Esophagus squamous epithelium (tissue), 5 donors: ENCODE results near the gene IMMP2L. TPM values are rescaled to one million over a fixed set of nuclear protein-coding genes. Genes with fewer than 3 reads are reported as not detected.
"Not testable (repeated sequence)": the region's sequence is repeated elsewhere in the genome, so short reads cannot be mapped to it uniquely, and the experiment has no call there.

Source experiments
- DNase-seq: peaks from one replicate; lab custom pipeline; 2025; lab: John Stamatoyannopoulos, UW
- H3K27ac ChIP-seq, 4 donors: fragments of 200-600 bp; sonication (generic); one replicate each; pipeline ENCODE4 v1.5.1; 2016 to 2019; ENCODE audit warnings: mild to moderate bottlenecking in 1 of 4
- H3K27me3 ChIP-seq, 4 donors: fragments of 200-600 bp; sonication (generic); 1 replicate in 3 of 4; 2 replicates in 1 of 4; pipeline versions ENCODE4 v1.5.1 to v1.6.0; 2017 to 2021; ENCODE audit warnings: antibody characterized with exemption in 1 of 4
- H3K36me3 ChIP-seq, 3 donors: fragments of 200-600 bp; sonication (generic); one replicate each; pipeline ENCODE4 v1.5.1; 2016 to 2019
- H3K4me1 ChIP-seq, 3 donors: fragments of 200-600 bp; sonication (generic); one replicate each; pipeline ENCODE4 v1.5.1; 2017 to 2019
- H3K4me3 ChIP-seq, 4 donors: fragments of 200-600 bp; sonication (generic); 1 replicate in 3 of 4; 2 replicates in 1 of 4; pipeline ENCODE4 v1.5.1; 2016 to 2019; ENCODE audit warnings: mild to moderate bottlenecking in 2 of 4, moderate library complexity in 1 of 4
- H3K9me3 ChIP-seq, 3 donors: fragments of 200-600 bp; sonication (generic); one replicate each; pipeline ENCODE4 v1.5.1; 2016 to 2019
- POLR2A ChIP-seq, 4 donors: fragments of 450-650 bp; IDR thresholded peaks; one replicate each; pipeline ENCODE4 v1.6.1; 2017; ENCODE audit warnings: antibody characterized with exemption in 4 of 4, mild to moderate bottlenecking in 4 of 4, moderate library complexity in 3 of 4
- WGBS, 2 donors: methylation state at CpG; one replicate each; pipeline ENCODE4 v1.1.5; 2018; 5-methylcytosine and 5-hydroxymethylcytosine counted together
- intact Hi-C: fragments of 100-400 bp; cut with DNase I; formaldehyde crosslinking; loops from one replicate; pipeline ENCODE4 v1.15.0; 2022
- total RNA-seq, 4 donors: library from RNA; depleted of rRNA; stranded (reverse); fragments of >200 nt; gene quantifications; one replicate each; pipeline ENCODE4 v1.1.0, GENCODE V29; 2016
- TF ChIP-seq, protein P1 (sequence below), 6 experiments: fragments of 450-650 bp in 4 of 6; fragments of 200-600 bp in 2 of 6; sonication (generic) in 2 of 6; IDR thresholded peaks; one replicate each; pipeline ENCODE4 v1.5.1; 2016 to 2019; ENCODE audit warnings: antibody characterized with exemption in 6 of 6, mild to moderate bottlenecking in 4 of 6, moderate library complexity in 4 of 6
- donor health status: DM: yes; HTN: yes; CAD: no.

The IMMP2L gene
- total RNA-seq, 4 donors from 2014 or later = 1.6 to 21.7 (median 5.4) TPM

- Histone ChIP-seq H3K36me3 (no peaks in the 10 kb centered on the region), H3K27me3 (no peaks in the 10 kb centered on the region), H3K4me3 (no peak overlapping the region), H3K27ac (no peak overlapping the region), H3K4me1 (peaks cover 0 to 7% (median 0%) of the 10 kb centered on the region in 3 donors), H3K9me3 (no peaks in the 10 kb centered on the region)
- intact Hi-C loops = no loop called here
- no peak for TF ChIP-seq POLR2A (IDR thresholded peaks at IDR 0.05)
- TF ChIP-seq, protein P1, sequence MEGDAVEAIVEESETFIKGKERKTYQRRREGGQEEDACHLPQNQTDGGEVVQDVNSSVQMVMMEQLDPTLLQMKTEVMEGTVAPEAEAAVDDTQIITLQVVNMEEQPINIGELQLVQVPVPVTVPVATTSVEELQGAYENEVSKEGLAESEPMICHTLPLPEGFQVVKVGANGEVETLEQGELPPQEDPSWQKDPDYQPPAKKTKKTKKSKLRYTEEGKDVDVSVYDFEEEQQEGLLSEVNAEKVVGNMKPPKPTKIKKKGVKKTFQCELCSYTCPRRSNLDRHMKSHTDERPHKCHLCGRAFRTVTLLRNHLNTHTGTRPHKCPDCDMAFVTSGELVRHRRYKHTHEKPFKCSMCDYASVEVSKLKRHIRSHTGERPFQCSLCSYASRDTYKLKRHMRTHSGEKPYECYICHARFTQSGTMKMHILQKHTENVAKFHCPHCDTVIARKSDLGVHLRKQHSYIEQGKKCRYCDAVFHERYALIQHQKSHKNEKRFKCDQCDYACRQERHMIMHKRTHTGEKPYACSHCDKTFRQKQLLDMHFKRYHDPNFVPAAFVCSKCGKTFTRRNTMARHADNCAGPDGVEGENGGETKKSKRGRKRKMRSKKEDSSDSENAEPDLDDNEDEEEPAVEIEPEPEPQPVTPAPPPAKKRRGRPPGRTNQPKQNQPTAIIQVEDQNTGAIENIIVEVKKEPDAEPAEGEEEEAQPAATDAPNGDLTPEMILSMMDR (IDR thresholded peaks at IDR 0.05) = no peak
- 76 to 83% methylated on average over 4 of the region's 4 CpGs for WGBS, 2 donors
- DNase-seq = no peak
Measured at GRCh38 chr7:111294494-111294893, 267.8 kb downstream of the IMMP2L start.

DNA sequence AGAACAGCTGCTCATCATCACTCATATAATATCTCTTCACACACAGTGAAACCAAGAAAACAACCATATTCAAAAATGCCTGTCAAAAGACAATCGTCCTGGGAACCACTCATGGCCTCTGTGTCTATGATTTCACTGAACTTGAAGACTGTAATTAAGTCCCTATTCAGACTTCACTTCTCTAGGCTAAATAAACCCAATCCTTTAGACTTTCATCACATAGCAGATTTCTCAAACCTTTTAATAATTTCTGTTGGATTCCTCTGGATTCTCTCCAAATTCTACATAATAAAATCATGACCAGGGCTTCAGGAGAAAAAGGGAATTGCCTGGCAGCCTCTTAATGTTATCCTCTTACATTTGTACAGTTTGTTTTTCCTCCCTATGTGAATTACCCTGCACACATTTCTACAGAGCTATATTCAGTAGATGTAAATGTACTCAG lies 270.2 kb downstream of the IMMP2L start:
- Histone ChIP-seq H3K9me3 (no peaks in the 10 kb centered on the region), H3K36me3 (no peaks in the 10 kb centered on the region), H3K27ac (no peak overlapping the region), H3K4me3 (no peak overlapping the region), H3K4me1 (peaks cover 0 to 7% (median 0%) of the 10 kb centered on the region in 3 donors), H3K27me3 (no peaks in the 10 kb centered on the region)
- DNase-seq = no peak
- TF ChIP-seq, protein P1 (IDR thresholded peaks at IDR 0.05) = no peak
- TF ChIP-seq POLR2A (IDR thresholded peaks at IDR 0.05) = no peak
- 61 to 71% methylated on average over 1 of the region's 1 CpG for WGBS, 2 donors
- intact Hi-C loops = no loop called here

GRCh38 chr7:111290982-111291381 lies 271.3 kb downstream of the IMMP2L start:
- no peak overlapping the region for H3K4me3 ChIP-seq
- intact Hi-C loops = no loop called here
- H3K9me3 ChIP-seq = no peaks in the 10 kb centered on the region
- no peak for TF ChIP-seq POLR2A (IDR thresholded peaks at IDR 0.05)
- TF ChIP-seq, protein P1 (IDR thresholded peaks at IDR 0.05) = no peak
- H3K27me3 ChIP-seq = no peaks in the 10 kb centered on the region
- no peak overlapping the region for H3K27ac ChIP-seq
- H3K4me1 ChIP-seq = peaks cover 0 to 7% (median 0%) of the 10 kb centered on the region in 3 donors
- DNase-seq = no peak
- H3K36me3 ChIP-seq = no peaks in the 10 kb centered on the region
- 72 to 80% methylated on average over 1 of the region's 1 CpG for WGBS, 2 donors

DNA sequence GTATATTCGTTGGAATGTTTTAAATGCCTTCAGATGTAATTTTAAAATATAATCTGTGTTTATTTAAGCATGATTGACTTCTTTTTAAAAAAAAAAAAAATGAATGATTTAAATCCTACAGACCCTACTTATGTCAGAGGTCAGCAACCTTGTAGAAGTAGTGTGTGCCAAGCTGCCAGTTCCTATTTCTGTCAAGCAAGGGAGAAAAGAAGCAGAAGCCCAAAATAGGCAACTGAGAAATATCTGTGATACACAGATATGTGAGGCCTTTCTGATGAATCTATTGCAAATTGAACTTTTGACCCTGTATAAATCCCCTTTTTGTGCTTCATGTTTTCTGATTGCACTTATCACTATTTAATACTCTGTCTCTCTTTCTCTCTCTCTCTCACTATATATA lies 271.9 kb downstream of the IMMP2L start:
- peaks cover 0 to 7% (median 0%) of the 10 kb centered on the region in 3 donors for H3K4me1 ChIP-seq
- H3K9me3 ChIP-seq = no peaks in the 10 kb centered on the region
- H3K27me3 ChIP-seq = no peaks in the 10 kb centered on the region
- DNase-seq = no peak
- H3K4me3 ChIP-seq = no peak overlapping the region
- TF ChIP-seq, protein P1 (IDR thresholded peaks at IDR 0.05) = no peak
- TF ChIP-seq POLR2A (IDR thresholded peaks at IDR 0.05) = no peak
- WGBS, 2 donors = 79 to 84% methylated on average over 1 of the region's 1 CpG
- no peaks in the 10 kb centered on the region for H3K36me3 ChIP-seq
- H3K27ac ChIP-seq = no peak overlapping the region
- intact Hi-C loops = no loop called here

DNA sequence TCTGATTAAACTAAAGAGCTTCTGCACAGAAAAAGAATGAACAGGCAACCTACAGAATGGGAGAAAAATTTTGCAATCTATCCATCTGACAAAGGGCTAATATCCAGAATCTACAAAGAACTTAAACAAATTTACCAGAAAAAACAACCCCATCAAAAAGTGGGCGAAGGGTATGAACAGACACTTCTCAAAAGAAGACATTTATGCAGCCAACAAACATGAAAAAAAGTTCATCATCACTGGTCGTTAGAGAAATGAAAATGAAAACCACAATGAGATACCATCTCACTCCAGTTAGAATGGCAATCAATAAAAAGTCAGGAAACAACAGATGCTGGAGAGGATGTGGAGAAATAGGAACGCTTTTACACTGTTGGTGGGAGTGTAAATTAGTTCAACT lies 273.9 kb downstream of the IMMP2L start:
- H3K4me3 ChIP-seq, DNase-seq, intact Hi-C loops, H3K36me3 ChIP-seq, H3K4me1 ChIP-seq, H3K27me3 ChIP-seq, H3K9me3 ChIP-seq, H3K27ac ChIP-seq: not testable (repeated sequence)
- WGBS, 2 donors = 80 to 81% methylated on average over 3 of the region's 3 CpGs

DNA sequence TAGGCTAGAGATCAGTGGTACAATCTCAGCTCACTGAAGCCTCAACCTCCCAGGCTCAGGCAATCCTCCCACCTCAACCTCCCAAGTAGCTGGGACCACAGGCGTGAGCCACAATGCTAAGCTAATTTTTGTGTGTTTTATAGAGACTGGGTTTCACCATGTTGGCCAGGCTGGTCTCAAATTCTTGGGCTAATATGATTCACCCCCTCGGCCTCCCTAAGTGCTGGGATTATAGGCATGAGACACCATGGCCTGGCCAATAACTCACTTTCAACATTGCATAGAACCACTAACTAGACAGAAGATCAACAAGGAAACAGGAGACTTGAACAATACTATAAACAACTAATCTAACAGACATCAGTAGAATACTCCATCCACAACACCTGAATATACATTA lies 279.7 kb downstream of the IMMP2L start:
- TF ChIP-seq POLR2A (IDR thresholded peaks at IDR 0.05) = no peak
- TF ChIP-seq, protein P1 (IDR thresholded peaks at IDR 0.05) = no peak
- no peak overlapping the region for H3K4me3 ChIP-seq
- H3K27me3 ChIP-seq = no peaks in the 10 kb centered on the region
- H3K9me3 ChIP-seq = no peaks in the 10 kb centered on the region
- H3K4me1 ChIP-seq = no peaks in the 10 kb centered on the region
- no peak overlapping the region for H3K27ac ChIP-seq
- 90 to 92% methylated on average over 2 of the region's 2 CpGs for WGBS, 2 donors
- intact Hi-C loops = no loop called here
- H3K36me3 ChIP-seq = no peaks in the 10 kb centered on the region
- DNase-seq = no peak
